Stimulated activated naive CD4-positive, alpha-beta T cell (primary cell): Measurements from ENCODE around the gene CHFR.
"Not testable (repeated sequence)": the region's sequence is repeated elsewhere in the genome, so short reads cannot be mapped to it uniquely, and the experiment has no call there.

ENCODE experiments used
- DNase-seq, 6 experiments: peaks; one replicate each; lab custom pipeline; 2025; lab: John Stamatoyannopoulos, UW

The CHFR gene

DNA sequence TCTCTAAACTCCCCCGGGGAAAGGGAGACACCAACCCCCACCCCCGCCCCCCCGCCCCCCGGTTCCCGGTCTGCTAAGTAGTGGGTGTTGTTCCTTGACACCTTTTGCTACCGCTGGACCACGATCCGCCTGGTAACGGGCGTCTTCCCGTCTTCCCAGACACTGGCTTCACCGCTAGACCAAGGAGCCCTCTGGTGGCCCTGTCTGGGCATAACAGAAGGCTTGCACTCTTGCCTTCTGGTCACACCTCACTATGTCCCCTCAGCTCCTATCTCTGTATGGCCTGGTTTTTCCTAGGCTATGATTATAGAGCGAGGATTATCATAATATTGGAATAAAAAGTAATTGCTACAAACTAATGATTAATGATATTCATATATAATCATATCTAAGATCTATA, 78.0 kb downstream of the CHFR start:
- peak in 1 of 6 experiments; percentile 12 for DNase-seq

DNA sequence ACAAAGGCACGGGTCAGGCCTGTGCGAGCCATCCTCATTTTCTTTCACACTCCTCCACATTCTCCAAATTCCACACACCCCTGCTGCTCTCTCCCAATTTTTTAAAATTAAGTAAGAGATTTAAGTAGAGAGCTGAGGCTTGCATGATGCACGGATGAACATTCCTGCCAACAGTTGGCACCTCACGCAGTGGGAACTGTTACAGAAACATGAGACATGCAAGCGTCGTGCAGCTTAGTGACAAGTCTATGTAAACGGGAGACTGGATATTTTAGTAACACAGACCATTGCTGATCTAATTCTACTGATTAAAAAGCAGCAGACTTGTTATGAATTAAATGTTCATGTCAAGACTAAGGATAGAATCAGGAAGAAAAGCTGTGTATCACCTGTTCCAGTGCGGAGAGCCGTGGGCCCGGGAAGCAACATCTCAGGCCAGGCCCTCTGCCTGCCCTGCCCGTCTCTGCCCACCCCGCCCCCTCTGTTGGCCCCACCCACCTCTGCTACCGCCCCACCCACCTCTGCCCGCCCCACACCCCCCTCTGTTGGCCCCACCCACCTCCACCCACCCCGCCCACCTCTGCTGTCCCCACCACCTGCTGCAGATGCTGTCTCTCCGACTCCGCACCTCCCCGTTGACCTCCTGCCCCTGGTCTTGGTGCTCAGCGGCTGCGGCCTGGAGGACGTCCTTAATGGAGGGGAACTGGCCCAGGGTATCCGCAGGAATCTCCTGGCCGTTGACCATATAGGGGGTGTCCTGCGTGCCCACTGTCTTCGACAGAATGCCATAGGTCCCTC, 79.9 kb downstream of the CHFR start:
- DNase-seq = no peak

DNA sequence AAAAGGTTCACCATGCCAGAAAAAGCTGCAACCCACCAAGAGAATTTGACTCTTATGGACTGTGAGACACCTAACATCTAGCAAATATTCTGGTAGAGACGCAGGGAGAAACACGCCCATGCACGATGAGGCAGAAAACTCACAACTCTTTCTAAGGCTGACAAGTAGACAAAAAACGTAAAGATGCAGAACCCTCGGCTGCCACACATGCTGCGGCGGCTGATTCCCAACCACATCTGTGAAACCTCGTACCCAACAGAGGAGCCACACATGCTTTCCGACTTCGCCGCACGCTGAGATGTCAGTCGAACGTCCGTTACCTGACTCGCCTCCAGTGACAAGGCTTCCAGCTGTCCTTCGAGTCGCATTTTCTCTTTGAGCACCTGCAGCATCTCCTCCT, 80.5 kb downstream of the CHFR start:
- peak in 2 of 6 experiments; percentile 25 to 30 for DNase-seq

DNA sequence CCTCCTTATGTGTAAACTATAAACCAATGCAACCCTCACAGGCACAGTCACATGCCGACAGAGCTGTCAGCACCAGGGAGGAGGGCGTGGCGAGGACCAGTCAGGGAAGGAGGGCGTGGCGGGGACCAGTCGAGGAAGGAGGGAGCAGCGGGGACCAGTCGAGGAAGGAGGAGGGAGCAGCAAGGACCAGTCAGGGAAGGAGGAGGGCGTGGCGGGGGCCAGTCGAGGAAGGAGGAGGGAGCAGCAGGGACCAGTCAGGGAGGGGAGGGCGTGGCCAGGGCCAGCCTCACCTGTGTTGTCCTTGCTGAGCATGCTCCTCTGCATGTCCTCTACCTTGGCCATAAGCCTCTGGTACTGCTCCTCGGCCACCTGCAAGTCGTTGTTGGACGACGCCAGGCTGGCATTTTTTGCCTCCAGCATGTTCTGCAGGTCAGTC, 83.0 kb downstream of the CHFR start:
- no peak for DNase-seq

DNA sequence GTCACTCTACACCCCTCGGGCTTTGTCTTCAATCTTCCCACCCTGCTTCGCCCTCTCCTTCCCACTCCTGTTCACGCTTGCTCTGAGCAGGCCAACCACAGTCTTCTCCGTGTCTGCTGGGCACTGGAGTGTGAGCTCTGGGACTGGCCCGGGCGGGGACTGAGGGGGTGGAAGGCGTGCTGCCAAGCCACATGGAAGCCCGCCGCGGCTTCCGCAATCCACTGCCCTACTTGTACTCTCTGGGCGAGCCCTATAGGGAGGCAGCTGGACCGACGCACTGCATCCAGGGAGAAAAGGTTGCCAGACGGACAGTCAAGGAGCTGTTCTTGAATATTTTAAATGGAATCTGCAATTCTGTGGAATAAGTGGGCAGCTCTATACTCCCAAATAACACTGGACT, 83.5 kb downstream of the CHFR start:
- DNase-seq = no peak

DNA sequence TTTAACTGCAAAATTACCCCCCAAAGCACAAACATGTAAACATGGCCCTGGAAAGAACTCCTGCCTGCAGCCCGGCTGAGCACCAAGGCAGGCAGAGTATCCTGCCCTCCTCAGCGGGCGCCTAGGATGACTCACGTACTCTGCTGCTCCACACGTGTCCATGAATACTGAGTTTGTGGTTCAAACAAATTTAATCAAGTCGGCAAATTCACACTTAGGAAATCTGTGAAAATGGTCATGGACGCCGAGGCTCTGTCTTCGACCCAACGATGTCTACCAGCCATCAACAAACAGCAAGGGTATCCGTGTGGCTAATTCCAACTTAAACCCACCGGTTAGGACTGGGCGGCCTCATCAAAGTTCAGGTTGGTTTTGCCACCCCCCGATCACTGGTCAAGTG, 84.3 kb downstream of the CHFR start:
- DNase-seq = no peak

DNA sequence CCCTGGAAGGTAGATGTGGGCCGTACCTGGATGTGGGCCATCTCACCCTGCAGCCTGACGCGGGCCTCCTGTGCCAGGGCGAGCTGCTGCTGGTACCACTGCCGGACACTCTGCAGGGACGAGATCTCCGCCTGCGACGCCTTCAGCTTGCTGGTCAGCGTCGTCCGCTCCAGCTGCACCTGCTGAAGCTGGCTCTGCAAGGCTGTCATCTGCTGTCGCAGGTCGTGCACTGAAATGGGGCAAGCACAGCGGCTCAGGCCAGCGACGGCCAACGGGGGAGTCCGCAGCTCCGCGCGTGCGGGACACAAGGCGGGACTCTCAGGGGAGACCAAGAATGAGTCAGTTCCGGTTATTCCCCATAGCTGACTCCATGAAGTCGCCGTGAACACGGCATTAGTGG, 85.7 kb downstream of the CHFR start:
- DNase-seq = no peak

DNA sequence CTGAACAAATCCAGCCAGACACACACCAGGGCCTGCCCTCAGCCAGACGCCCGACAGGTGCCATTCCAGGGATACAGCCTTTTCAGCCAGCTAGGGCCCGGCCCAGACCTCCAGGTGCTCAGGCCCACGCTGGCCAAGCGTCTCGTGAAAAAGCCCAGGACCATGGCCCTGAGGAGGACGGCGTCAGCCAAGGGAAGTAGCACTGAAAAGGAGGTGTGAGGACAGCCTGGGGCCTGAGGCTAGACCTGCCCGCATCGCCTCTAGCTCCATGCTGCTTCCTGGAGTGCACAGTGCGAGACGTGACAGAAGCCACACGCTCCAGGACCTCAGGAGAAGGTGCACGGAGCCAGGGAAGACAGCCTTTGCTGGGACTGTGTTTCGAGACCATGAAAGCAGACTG, 88.6 kb downstream of the CHFR start:
- no peak for DNase-seq

DNA sequence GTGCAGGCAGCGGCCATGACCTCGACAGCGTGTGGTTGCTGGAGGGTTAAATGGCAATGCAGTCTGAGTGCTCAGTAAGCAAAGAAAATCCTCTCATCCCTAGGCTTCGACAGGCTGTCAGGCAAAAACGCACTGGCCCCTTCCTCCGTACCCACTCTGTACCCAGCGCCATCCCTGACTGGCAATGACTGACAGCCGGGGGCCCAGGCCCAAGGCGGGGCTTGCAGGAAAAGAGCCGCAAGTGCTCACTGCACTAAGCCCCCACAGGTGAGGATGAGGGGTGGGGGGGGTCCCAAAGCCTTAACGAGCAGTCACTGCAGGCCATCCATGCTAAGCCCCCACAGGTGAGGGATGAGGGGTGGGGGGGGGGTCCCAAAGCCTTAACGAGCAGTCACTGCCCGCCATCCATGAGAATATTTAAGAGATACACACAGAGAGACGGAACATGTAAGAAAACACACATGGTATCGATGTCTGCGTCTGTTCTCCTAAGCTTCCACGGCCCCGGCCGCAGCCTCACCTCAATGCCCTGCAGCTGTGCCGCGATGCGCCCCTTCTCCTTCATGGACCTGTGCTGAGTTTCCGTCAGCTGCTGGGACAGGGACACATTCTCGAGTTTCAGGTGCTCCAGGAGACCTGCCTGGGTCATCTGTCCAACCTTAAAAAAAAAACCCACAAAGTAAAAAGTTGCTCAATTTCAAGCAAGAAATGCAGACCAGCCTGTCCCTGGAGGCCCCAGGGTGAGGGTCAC, 89.4 kb downstream of the CHFR start:
- no peak for DNase-seq

DNA sequence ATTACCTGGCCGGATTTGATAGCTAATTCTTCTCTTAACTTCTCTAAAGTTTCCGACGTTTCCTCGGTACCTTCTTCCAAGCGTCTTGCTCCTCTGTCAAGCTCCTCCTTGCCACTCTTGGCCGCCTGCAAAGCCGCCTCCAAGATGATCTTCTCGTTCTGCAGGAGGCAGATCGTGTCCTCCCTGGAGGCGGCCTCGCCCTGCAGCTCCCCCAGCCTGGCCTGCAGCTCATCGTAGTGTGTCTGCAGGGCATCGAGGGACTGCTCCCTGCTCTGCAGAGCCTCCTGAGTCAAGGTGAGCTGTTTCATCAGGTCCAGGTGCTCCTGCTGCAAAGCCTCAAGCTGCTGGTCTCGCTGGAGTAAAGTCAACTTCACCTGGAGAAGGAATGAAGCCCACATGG, 91.6 kb downstream of the CHFR start:
- DNase-seq = no peak

DNA sequence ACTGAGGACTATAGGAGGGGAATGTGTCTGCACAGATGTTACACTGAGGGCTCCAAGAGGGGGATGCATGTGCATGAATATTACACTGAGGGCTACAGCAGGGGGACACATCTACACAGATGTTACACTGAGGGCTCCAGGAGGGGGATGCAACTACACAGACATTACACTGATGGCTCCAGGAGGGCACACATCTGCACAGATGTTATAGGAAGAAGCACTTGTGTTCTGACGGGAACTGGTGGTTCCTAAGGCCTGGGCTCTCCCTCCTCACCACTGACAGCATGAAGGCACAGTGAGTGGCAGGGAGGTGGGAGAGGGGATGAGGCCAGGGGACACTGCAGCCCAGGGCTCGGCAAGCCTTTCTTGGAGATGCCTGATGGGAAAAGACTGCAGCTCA, 95.5 kb downstream of the CHFR start:
- not testable (repeated sequence) for DNase-seq

DNA sequence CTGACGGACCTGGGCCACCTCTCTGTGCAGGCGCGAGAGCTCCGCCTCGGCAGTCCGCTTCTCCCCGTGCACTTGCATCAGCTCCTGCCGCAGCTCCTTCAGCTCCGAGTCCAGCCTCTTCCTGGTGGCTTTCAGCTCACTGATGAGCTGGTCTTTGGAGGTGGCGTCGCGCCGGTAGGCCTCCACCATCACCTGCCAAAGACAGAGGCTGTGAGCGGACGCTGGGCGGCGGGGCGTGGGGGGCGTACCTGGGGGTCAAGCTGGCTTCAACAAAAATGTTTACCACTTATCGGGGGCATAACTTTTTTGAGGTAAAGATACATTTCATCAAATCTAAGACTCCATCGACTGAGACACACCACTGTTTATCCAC, 98.3 kb downstream of the CHFR start:
- no peak for DNase-seq

DNA sequence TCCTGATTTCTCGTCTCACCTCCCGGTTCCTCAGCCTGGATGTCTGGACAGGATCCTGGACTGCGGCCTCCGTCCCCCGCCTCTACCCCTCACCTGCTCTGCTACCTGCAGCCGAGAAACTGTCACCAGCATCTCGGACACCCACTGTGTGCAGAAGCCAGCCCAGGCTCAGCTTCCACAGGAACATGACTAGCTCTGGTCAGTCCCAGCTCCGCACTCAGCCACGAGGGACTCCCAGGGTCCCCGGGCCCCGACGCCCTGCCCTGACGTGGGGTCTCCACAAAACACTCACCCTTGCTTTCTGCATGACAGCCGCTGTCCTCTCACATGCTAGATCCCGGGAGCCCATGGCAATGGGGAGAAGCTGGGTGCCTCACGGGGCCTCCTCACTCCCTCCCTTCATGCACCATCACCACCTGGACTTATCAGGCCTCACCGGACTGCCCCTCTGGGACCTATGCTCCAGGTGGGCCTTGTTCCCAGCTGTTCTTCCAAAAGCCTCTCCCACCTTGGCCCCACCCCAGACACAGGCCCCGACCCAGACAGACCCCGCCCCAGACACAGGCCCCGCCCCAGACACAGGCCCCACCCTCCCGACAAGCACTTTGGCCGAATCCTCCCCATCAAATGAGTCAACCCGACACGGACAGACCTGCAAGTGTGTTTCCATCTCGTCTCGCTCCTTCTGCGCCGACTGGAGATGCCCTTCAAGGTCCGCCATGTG, 98.9 kb downstream of the CHFR start:
- no peak for DNase-seq

DNA sequence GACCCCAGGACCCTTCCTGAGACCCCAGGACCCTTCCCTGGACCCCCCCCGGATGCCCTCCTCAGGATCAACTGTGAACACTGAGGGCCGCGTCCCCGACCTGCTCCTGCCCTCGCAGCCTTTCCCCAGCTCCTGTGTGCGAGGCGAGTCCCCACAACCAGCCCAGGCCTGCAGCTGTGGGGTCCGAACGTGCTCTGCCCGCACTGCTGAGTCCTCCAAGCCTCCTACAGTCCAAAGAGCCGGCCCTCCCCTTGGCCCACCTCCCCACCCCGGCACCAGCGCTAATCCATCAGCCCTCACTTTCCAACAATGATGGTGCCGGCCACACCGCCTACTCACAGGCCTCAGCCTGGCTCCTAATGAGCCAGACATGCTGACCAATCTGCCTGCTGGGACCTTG, 99.5 kb downstream of the CHFR start:
- no peak for DNase-seq

DNA sequence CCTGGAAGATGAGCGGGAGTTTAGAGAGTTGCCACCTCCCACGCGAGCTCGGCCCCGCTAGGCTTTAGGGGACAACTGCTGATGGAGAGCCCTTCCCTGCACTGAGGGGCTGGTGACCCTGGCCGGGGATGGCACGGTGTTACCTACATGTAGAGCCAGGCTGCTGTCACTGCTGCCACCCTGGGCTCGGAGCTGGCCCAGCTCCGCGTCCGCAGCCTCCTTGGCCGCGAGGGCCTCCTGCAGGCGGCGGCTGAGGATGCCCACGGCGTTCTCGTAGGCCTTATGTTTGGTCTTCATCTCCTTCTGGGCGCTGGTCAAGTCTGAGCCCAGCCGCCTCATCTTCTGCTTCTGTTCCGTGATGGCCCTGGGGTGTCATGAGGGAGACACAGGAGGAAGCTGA, 101.2 kb downstream of the CHFR start:
- no peak for DNase-seq

DNA sequence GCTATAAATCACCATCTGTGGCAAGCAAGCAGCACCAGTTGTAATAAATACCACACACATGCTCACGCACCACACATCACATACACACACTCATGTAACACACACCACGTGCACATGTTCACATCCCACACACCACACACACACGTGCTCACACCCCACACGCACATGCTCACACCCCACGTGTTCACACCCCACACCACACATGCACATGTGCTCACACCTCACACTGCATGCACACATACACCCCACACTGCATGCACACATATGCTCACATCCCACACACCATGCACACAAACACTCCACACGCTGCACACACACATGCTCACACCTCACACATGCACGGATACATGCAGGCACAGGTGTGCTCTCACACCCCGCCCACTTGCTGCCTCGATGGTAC, 102.8 kb downstream of the CHFR start:
- no peak for DNase-seq

DNA sequence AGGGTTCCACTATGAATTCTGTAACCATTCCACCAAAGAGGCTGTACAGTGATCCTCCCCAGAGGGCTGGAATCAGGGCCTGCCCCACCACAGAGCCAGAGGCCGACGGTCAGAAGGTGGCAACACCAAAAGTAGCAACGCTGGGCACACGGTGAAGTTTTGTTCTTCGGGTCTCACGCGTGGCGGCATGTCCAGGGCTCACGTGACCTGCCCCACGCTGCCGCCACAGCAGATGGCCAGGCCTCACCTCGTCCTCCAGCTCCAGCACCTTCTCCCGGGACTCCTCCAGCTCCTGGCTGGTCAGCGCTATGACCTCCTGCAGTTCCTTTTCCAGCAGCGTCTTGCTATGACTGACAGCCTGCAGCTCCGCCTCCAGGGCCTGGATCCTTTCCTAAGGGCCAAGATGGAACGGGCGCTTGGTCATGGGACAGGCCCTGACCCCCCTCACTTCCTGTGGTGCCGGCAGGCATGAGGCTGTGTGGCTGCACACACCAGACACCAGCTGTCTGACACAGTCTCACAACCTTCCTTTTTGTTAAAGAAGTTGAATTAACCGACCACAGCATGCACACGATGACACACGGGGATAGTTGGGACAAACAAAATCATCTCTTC, 103.4 kb downstream of the CHFR start:
- DNase-seq = no peak
